Brain microvascular endothelial cell (primary cell): ENCODE results near the gene SDR9C7.
"Not testable (repeated sequence)": the region's sequence is repeated elsewhere in the genome, so short reads cannot be mapped to it uniquely, and the experiment has no call there.

Experiments
- DNase-seq: peaks from one replicate; pipeline ENCODE4 v3.0.0-alpha.2; 2020
- H3K27ac ChIP-seq: fragments of 250-450 bp; sonication (Bioruptor Pico); 2 replicates; pipeline ENCODE4 v1.5.1; 2020; ENCODE audit warnings: mild to moderate bottlenecking, moderate library complexity
- H3K27me3 ChIP-seq: fragments of 250-450 bp; sonication (Bioruptor Pico); replicated peaks from 2 replicates; pipeline ENCODE4 v1.5.1; 2020; ENCODE audit warnings: mild to moderate bottlenecking
- H3K36me3 ChIP-seq: fragments of 250-450 bp; sonication (Bioruptor Pico); replicated peaks from 2 replicates; pipeline ENCODE4 v1.5.1; 2020; ENCODE audit warnings: mild to moderate bottlenecking
- H3K4me3 ChIP-seq: 2 replicates; pipeline ENCODE4 v1.5.1; 2011; ENCODE audit warnings: low read depth, mild to moderate bottlenecking, control low read depth, low read length, moderate library complexity
- in situ Hi-C: cut with HindIII; loops from 2 replicates; pipeline ENCODE4 v1.10.0; 2017; ENCODE audit warnings: low sequenced_read_pairs, low pct_ligation_motif_present
- TF ChIP-seq, protein P1 (sequence below): IDR thresholded peaks from 2 replicates; pipeline ENCODE4 v1.5.1; 2011; ENCODE audit warnings: low read depth, mild to moderate bottlenecking, moderate library complexity, low read length, control low read depth, inconsistent platforms; ENCODE audit errors: missing control alignments

Gene SDR9C7

DNA sequence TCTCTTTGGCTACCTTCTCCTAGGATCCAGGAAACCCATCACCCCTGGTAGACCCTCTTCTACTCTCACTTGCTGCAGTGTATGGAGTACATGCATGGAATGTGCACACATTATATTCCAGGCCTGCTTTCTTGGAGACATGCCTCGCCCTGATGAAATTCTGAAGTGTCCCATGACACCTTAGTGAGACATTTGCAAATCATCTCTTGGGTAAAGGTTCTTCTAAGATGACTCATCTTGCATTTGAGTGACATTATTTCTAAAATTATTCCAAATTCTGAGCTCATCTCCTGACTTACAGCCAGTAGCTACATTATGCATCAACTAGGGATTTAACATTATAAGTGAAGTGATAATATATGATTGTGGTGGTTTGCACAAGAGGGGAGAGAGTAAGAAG lies 49.8 kb downstream of the SDR9C7 start:
- no peaks in the 10 kb centered on the region for H3K36me3 ChIP-seq
- no peak overlapping the region for H3K4me3 ChIP-seq
- DNase-seq, result no peak
- TF ChIP-seq, protein P1, sequence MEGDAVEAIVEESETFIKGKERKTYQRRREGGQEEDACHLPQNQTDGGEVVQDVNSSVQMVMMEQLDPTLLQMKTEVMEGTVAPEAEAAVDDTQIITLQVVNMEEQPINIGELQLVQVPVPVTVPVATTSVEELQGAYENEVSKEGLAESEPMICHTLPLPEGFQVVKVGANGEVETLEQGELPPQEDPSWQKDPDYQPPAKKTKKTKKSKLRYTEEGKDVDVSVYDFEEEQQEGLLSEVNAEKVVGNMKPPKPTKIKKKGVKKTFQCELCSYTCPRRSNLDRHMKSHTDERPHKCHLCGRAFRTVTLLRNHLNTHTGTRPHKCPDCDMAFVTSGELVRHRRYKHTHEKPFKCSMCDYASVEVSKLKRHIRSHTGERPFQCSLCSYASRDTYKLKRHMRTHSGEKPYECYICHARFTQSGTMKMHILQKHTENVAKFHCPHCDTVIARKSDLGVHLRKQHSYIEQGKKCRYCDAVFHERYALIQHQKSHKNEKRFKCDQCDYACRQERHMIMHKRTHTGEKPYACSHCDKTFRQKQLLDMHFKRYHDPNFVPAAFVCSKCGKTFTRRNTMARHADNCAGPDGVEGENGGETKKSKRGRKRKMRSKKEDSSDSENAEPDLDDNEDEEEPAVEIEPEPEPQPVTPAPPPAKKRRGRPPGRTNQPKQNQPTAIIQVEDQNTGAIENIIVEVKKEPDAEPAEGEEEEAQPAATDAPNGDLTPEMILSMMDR, result no peak
- no peak overlapping the region for H3K27ac ChIP-seq
- H3K27me3 ChIP-seq, result no peaks in the 10 kb centered on the region
- in situ Hi-C loops, result no loop called here

DNA sequence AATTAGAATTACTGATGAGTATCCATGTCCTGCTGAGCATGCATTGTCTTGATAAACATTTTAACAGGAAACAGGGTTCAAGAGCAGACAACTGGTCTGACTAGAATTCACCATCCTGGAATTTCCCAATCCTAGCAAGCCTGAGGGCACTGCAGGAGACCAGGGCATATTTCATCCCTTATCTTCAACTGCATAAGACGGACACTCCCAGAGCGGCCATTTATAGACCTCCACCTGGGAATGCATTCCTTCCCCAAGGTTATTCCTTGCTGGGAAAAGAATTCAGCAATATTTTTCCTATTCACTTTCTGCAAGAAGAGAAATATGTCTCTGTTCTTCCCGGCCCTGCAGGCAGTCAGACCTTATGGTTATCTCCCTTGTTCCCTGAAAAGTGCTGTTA lies 51.8 kb downstream of the SDR9C7 start:
- DNase-seq, H3K4me3 ChIP-seq, in situ Hi-C loops, H3K27me3 ChIP-seq, H3K36me3 ChIP-seq, H3K27ac ChIP-seq: not testable (repeated sequence)

DNA sequence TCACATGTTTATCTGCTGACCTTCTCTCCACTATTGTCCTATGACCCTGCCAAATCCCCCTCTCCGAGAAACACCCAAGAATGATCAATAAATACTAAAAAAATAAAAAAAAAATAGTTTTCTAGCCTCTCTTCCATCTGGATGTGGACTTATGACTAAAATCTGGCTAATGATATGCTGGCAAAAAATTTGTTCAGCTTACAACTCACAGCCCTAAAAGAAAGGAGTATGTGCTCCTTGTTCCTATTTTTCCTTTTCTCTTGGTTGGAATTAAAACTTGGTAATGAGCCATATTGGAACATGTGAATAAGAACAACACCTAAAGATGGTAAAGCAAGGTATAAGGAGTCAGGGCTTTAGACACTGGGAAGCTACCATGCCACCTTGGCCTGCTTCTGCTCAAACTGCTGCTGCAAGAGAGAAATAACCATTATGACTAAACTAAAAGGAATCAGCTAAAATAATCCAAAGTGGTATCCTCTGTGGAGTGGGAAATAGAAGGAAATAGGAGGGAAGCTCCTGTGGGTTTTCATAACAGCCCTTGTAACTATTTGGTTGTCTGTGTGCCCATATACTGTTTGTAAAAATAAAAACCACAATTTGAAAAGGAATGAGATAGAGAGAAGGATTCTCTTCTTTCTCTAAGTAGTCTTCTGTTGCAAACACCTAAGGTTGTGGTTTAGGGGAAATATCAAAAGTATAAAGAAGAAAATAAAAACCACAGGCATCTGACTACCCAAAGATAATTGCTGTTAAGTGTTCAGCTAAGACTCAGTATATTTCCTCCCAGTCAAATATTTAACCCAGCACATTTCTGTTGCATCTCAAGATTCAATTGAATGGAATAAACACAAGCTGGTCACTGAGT lies 53.8 kb downstream of the SDR9C7 start:
- in situ Hi-C loops, result no loop called here
- no peak for DNase-seq
- TF ChIP-seq, protein P1, result no peak
- no peaks in the 10 kb centered on the region for H3K27me3 ChIP-seq
- H3K4me3 ChIP-seq, result no peak overlapping the region
- H3K36me3 ChIP-seq, result no peaks in the 10 kb centered on the region
- H3K27ac ChIP-seq, result no peak overlapping the region

DNA sequence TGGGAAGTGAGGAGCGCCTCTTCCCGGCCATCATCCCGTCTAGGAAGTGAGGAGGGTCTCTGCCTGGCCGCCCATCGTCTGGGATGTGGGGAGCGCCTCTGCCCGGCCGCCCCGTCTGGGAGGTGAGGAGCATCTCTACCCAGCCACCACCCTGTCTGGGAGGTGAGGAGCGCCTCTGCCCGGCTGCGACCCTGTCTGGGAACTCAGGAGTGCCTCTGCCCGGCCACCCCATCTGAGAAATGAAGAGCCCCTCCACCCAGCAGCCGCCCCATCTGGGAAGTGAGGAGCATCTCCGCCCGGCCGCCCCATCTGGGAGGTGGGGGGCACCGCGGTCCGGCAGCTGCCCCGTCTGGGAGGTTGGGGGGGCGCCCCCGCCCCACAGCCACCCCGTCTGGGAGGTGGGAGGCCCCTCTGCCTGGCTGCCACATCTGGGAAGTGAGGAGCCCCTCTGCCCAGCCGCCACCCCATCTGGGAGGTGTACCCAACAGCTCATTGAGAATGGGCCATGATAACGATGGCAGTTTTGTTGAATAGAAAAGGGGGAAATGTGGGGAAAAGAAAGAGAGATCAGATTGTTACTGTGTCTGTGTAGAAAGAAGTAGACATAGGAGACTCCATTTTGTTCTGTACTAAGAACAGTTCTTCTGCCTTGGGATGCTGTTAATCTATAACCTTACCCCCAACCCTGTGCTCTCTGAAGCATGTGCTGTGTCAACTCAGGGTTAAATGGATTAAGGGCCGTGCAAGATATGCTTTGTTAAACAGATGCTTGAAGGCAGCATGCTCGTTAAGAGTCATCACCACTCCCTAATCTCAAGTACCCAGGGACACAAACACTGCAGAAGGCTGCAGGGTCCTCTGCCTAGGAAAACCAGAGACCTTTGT lies 54.7 kb downstream of the SDR9C7 start:
- H3K36me3 ChIP-seq, DNase-seq, in situ Hi-C loops, H3K27me3 ChIP-seq, H3K27ac ChIP-seq, H3K4me3 ChIP-seq: not testable (repeated sequence)

DNA sequence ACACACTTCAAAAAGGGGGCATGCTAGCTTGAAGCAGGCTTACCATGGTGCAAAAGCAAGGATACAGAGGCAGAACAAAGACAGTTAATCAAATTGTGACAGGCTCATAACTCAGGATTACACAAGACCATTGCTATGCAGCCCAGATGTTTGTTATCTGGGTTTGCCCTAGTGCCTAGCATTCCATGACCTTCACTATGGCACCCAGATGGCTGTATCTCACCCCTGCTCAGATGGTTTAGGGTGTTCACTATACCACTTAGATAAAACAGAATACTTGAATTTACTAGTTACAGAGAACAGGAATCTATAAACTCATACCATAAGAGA lies 56.2 kb downstream of the SDR9C7 start:
- Histone ChIP-seq H3K27me3 (no peaks in the 10 kb centered on the region), H3K36me3 (no peaks in the 10 kb centered on the region), H3K27ac (no peak overlapping the region), H3K4me3 (no peak overlapping the region)
- in situ Hi-C loops, result no loop called here
- TF ChIP-seq, protein P1, result no peak
- no peak for DNase-seq

DNA sequence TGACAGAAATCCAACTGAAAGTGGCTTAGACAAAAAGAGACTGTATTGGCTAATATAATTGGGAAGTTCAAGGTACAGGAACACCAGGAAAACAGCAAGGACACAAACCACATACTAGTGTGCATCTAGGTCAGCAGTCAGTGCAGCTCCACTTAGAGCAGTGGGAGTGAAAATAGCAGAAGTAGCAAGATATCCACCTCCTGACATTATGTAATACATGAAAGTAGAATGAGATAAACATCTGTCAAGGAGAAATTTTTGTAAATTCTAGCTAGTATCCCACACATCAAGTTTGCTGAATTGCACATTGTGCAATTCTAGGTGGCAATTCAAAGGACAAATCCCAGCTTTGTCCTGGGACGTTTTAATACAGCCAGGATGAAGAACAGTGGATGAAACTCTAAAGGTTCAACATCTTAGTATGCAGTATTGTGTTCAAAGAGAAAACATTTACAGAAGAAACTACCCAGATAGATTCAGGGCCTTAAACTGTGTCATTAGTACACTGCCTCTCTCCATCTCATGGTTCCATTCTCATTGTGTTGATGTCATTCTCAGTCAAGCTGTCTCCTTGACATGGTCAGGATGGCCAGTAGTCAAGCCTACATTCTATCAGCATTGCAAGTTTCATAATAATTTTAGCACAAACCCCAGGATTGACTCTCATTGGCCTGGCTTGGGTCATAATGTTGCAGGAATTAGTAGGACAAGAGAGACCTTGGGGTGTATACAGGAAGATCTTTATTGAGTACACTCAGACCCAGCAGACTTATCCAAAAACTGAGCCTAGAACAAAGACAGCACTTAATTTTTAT lies 56.8 kb downstream of the SDR9C7 start:
- TF ChIP-seq, protein P1, result no peak
- Histone ChIP-seq H3K4me3 (no peak overlapping the region), H3K27ac (no peak overlapping the region), H3K27me3 (no peaks in the 10 kb centered on the region), H3K36me3 (no peaks in the 10 kb centered on the region)
- no peak for DNase-seq
- in situ Hi-C loops, result no loop called here
